Right lobe of liver (tissue), 6 donors: ENCODE results near the gene TOB1. TPM values are rescaled to one million over a fixed set of nuclear protein-coding genes. Genes with fewer than 3 reads are reported as not detected.

Experiments used
- ATAC-seq, 4 donors: fragments of 200-7000 bp; cut with Tn5 transposase; one replicate each; pipeline ENCODE4 v1.9.1; 2020; ENCODE audit warnings: mild to moderate bottlenecking in 4 of 4, moderate library complexity in 4 of 4
- DNase-seq, 3 donors: peaks; one replicate each; pipeline ENCODE4 v3.0.0-alpha.2; 2020
- H3K27ac ChIP-seq, 3 donors: fragments of 200-600 bp; one replicate each; pipeline ENCODE4 v1.8.0; 2022
- H3K27me3 ChIP-seq, 2 donors: fragments of 200-600 bp; one replicate each; pipeline ENCODE4 v1.8.0; 2022
- H3K36me3 ChIP-seq, 4 donors: fragments of 200-600 bp; sonication (generic) in 1 of 4; one replicate each; pipeline versions ENCODE4 v1.5.1 to v1.8.0; 2017 to 2022; ENCODE audit warnings: control low read depth in 1 of 4
- H3K4me1 ChIP-seq, 4 donors: fragments of 200-600 bp; sonication (generic) in 1 of 4; one replicate each; pipeline versions ENCODE4 v1.5.1 to v1.8.0; 2017 to 2022; ENCODE audit warnings: control low read depth in 1 of 4
- H3K4me3 ChIP-seq, 3 donors: fragments of 200-600 bp; one replicate each; pipeline ENCODE4 v1.8.0; 2022
- H3K9me3 ChIP-seq, 4 donors: fragments of 200-600 bp; sonication (generic) in 1 of 4; one replicate each; pipeline versions ENCODE4 v1.5.1 to v1.8.0; 2017 to 2022; ENCODE audit warnings: control low read depth in 1 of 4
- CTCF ChIP-seq, 4 donors: fragments of 200-600 bp in 3 of 4; fragments of 450-650 bp in 1 of 4; IDR thresholded peaks; one replicate each; pipeline versions ENCODE4 v1.5.1 to v1.8.0; 2016 to 2022; ENCODE audit warnings: antibody characterized with exemption in 4 of 4, mild to moderate bottlenecking in 2 of 4
- POLR2A ChIP-seq: fragments of 450-650 bp; IDR thresholded peaks from one replicate; pipeline ENCODE4 v1.6.1; 2017; ENCODE audit warnings: antibody characterized with exemption, mild to moderate bottlenecking
- WGBS: methylation state at CpG from one replicate; pipeline ENCODE4 v1.1.6; 2018; ENCODE audit warnings: low coverage, low lambda C conversion rate; ENCODE audit not compliant: insufficient coverage; ENCODE audit errors: missing lambda C conversion rate; 5-methylcytosine and 5-hydroxymethylcytosine counted together
- intact Hi-C, 2 donors: fragments of 100-400 bp; cut with DNase I; formaldehyde crosslinking; loops; one replicate each; pipeline versions ENCODE4 v1.11.2 to v1.14.1; 2022
- total RNA-seq, 6 experiments: library from RNA; depleted of rRNA in 2 of 6; stranded (reverse); fragments of >200 nt in 2 of 6; fragmentation: NEBNext Ultra II Directional in 3 of 6; extraction: Animal tissue kit (Norgen Biotek cat#: 25700) in 3 of 6; gene quantifications; one replicate each; pipeline versions ENCODE4 v1.1.0 to v1.2.4, GENCODE V29; 2016 to 2023
- donor health status: DM: no; HTN: yes; CAD: no.
- donor health status: DM: no; HTN: no; CAD: no.
- donor health status: DM: no; HTN: no; CAD: no.
- donor health status: DM: no; HTN: yes; CAD: no.
- donor health status: DM: no; HTN: yes; CAD: no.

TOB1 gene
- total RNA-seq, 6 experiments from 2014 or later: 36.2 to 222 (median 82.1) TPM

GRCh38 chr17:50841277-50841948 is 24.7 kb downstream of the TOB1 start:
- WGBS: 30% methylated on average over 2 of the region's 11 CpGs
- Histone ChIP-seq H3K27me3 (no peaks in the 10 kb centered on the region), H3K4me3 (no peak overlapping the region), H3K27ac (no peak overlapping the region), H3K4me1 (no peaks in the 10 kb centered on the region), H3K36me3 (no peaks in the 10 kb centered on the region), H3K9me3 (no peaks in the 10 kb centered on the region)
- no peak for ATAC-seq
- no peak for DNase-seq
- intact Hi-C loops: loop anchor here (5.0 kb wide), 1 partner anchor 59 kb away; no protein-coding TSS in a partner anchor
- TF ChIP-seq POLR2A: no peak
- no peak for TF ChIP-seq CTCF (IDR thresholded peaks at IDR 0.05)

- no peak for ATAC-seq
- Histone ChIP-seq H3K4me3 (no peak overlapping the region), H3K27ac (no peak overlapping the region), H3K27me3 (no peaks in the 10 kb centered on the region), H3K9me3 (no peaks in the 10 kb centered on the region), H3K4me1 (no peaks in the 10 kb centered on the region), H3K36me3 (no peaks in the 10 kb centered on the region)
- WGBS: no CpG with 5 or more reads among the region's 29 CpGs
- intact Hi-C loops: loop anchor here (5.0 kb wide), 1 partner anchor 58 kb away; no protein-coding TSS in a partner anchor
- DNase-seq: no peak
- no peak for TF ChIP-seq POLR2A
Measured at GRCh38 chr17:50840311-50840851, 25.8 kb downstream of the TOB1 start.

- ATAC-seq (no peak), DNase-seq (no peak)
- Histone ChIP-seq H3K36me3 (no peaks in the 10 kb centered on the region), H3K9me3 (no peaks in the 10 kb centered on the region), H3K4me3 (no peak overlapping the region), H3K27me3 (no peaks in the 10 kb centered on the region), H3K27ac (no peak overlapping the region), H3K4me1 (no peaks in the 10 kb centered on the region)
- WGBS: 94% methylated on average over 6 of the region's 29 CpGs
- TF ChIP-seq POLR2A (no peak), CTCF (IDR thresholded peaks at IDR 0.05) (no peak)
- intact Hi-C loops: loop anchor here (5.0 to 10.0 kb wide), 2 partner anchors 57 to 285 kb away; no protein-coding TSS in a partner anchor
Measured at GRCh38 chr17:50839591-50840310, 26.4 kb downstream of the TOB1 start.

GRCh38 chr17:50837980-50838954 is 27.9 kb downstream of the TOB1 start:
- ATAC-seq: no peak
- DNase-seq: no peak
- H3K4me3 ChIP-seq: no peak overlapping the region

More at GRCh38 chr17:50837980-50838954, 27.9 kb downstream of the TOB1 start:
- TF ChIP-seq CTCF (IDR thresholded peaks at IDR 0.05): no peak
- no peak for TF ChIP-seq POLR2A
- 62% methylated on average over 19 of the region's 21 CpGs for WGBS
- Histone ChIP-seq H3K4me1 (no peaks in the 10 kb centered on the region), H3K36me3 (no peaks in the 10 kb centered on the region), H3K9me3 (no peaks in the 10 kb centered on the region), H3K27ac (no peak overlapping the region), H3K27me3 (no peaks in the 10 kb centered on the region)
- intact Hi-C loops: loop anchor here in 1 of 2 donors (10.0 kb wide), 1 partner anchor 283 kb away; no protein-coding TSS in a partner anchor
